Kidney tubule cell (primary cell): ENCODE data around the gene APPL2.
A peak's percentile ranks its signal among the peaks of the same experiment; 100 is the strongest.

Experiments used
- DNase-seq: peaks from one replicate; pipeline ENCODE4 v3.0.0-alpha.2; 2018; ENCODE audit warnings: low spot score

APPL2 gene

GRCh38 chr12:105223352-105223845, 12.6 kb downstream of the APPL2 start:
- no peak for DNase-seq

GRCh38 chr12:105222726-105223351, 13.1 kb downstream of the APPL2 start:
- no peak for DNase-seq

GRCh38 chr12:105222284-105222655, 13.7 kb downstream of the APPL2 start:
- no peak for DNase-seq

- no peak for DNase-seq
These were observed 14.2 kb downstream of the APPL2 start for GRCh38 chr12:105221583-105222283.

GRCh38 chr12:105220929-105221290, 15.1 kb downstream of the APPL2 start:
- DNase-seq: no peak

- no peak for DNase-seq
These were observed 15.6 kb downstream of the APPL2 start for GRCh38 chr12:105220150-105220928.

- DNase-seq: no peak
These were observed 16.5 kb downstream of the APPL2 start for GRCh38 chr12:105219261-105220028.

GRCh38 chr12:105218434-105218833, 17.5 kb downstream of the APPL2 start:
- DNase-seq: no peak

GRCh38 chr12:105214670-105215375, 21.2 kb downstream of the APPL2 start:
- peak; percentile 91 for DNase-seq

GRCh38 chr12:105214148-105214547, 21.8 kb downstream of the APPL2 start:
- DNase-seq: peak; percentile 62

GRCh38 chr12:105212438-105212837, 23.5 kb downstream of the APPL2 start:
- DNase-seq: peak; percentile 77

- no peak for DNase-seq
These were observed 26.9 kb downstream of the APPL2 start for GRCh38 chr12:105209091-105209490.

- DNase-seq: no peak
These were observed 29.1 kb downstream of the APPL2 start for GRCh38 chr12:105206686-105207374.

GRCh38 chr12:105205322-105206048, 30.5 kb downstream of the APPL2 start:
- no peak for DNase-seq

- peak; percentile 75 for DNase-seq
These were observed 31.1 kb downstream of the APPL2 start for GRCh38 chr12:105204916-105205315.

- DNase-seq: no peak
These were observed 31.8 kb downstream of the APPL2 start for GRCh38 chr12:105204127-105204526.

GRCh38 chr12:105202202-105202601, 33.8 kb downstream of the APPL2 start:
- no peak for DNase-seq

- DNase-seq: no peak
These were observed 34.7 kb downstream of the APPL2 start for GRCh38 chr12:105201299-105201698.

GRCh38 chr12:105200385-105200784, 35.6 kb downstream of the APPL2 start:
- no peak for DNase-seq

GRCh38 chr12:105198961-105199360, 37.0 kb downstream of the APPL2 start:
- DNase-seq: no peak
